ENCODE results near the gene GALK1.

GALK1 gene

GRCh38 chr17:75724016-75725003, 40.7 kb downstream of the GALK1 start:
- Histone ChIP-seq H3K9ac (ENCODE audit: low read length) (no peak overlapping the region), H3K36me3 (ENCODE audit: control insufficient read depth, insufficient read depth, low read length) (no peaks in the 10 kb centered on the region), H4K8ac (ENCODE audit: low read depth, low read length) (no peak overlapping the region), H3K4ac (ENCODE audit: low read depth, low read length) (no peak overlapping the region), H3K79me1 (ENCODE audit: low read length) (no peaks in the 10 kb centered on the region), H3K79me2 (ENCODE audit: control insufficient read depth, insufficient read depth, low read length) (no peaks in the 10 kb centered on the region), H3K27me3 (ENCODE audit: insufficient read depth, low read length, poor library complexity) (peaks cover 5% of the 10 kb centered on the region), H3K56ac (ENCODE audit: low read length) (no peak overlapping the region), H3K4me3 (ENCODE audit: low read length) (no peak overlapping the region), H2AK5ac (ENCODE audit: low read length) (no peak overlapping the region), H3K27ac (ENCODE audit: low read depth, low read length) (no peak overlapping the region), H3K4me2 (ENCODE audit: low read length) (no peak overlapping the region), H2BK5ac (ENCODE audit: low read length) (no peak overlapping the region), H2BK120ac (ENCODE audit: low read depth, low read length) (no peak overlapping the region), H2BK15ac (replicated peaks; ENCODE audit: low read depth) (no peak overlapping the region), H3K18ac (ENCODE audit: low read length) (no peak overlapping the region), H3K4me1 (ENCODE audit: control insufficient read depth, low read depth, low read length) (no peaks in the 10 kb centered on the region), H4K5ac (ENCODE audit: low read length) (no peak overlapping the region), H3K23ac (ENCODE audit: low read length) (no peak overlapping the region)
- DNase-seq, result no peak
- WGBS (ENCODE audit: extremely low coverage, insufficient coverage, low lambda C conversion rate), result no CpG with 5 or more reads among the region's 23 CpGs

- Histone ChIP-seq H2AK5ac (ENCODE audit: low read length) (no peak overlapping the region), H2BK5ac (ENCODE audit: low read length) (no peak overlapping the region), H3K18ac (ENCODE audit: low read length) (no peak overlapping the region), H3K27ac (ENCODE audit: low read depth, low read length) (no peak overlapping the region), H3K27me3 (ENCODE audit: insufficient read depth, low read length, poor library complexity) (peaks cover 5% of the 10 kb centered on the region), H3K4me3 (ENCODE audit: low read length) (no peak overlapping the region), H4K8ac (ENCODE audit: low read depth, low read length) (no peak overlapping the region), H3K36me3 (ENCODE audit: control insufficient read depth, insufficient read depth, low read length) (no peaks in the 10 kb centered on the region), H3K4me1 (ENCODE audit: control insufficient read depth, low read depth, low read length) (no peaks in the 10 kb centered on the region), H4K5ac (ENCODE audit: low read length) (no peak overlapping the region), H3K79me2 (ENCODE audit: control insufficient read depth, insufficient read depth, low read length) (no peaks in the 10 kb centered on the region), H2BK15ac (replicated peaks; ENCODE audit: low read depth) (no peak overlapping the region), H2BK120ac (ENCODE audit: low read depth, low read length) (no peak overlapping the region), H3K9ac (ENCODE audit: low read length) (no peak overlapping the region), H3K56ac (ENCODE audit: low read length) (peak overlapping the region; percentile 25), H3K79me1 (ENCODE audit: low read length) (no peaks in the 10 kb centered on the region), H3K4me2 (ENCODE audit: low read length) (no peak overlapping the region), H3K4ac (ENCODE audit: low read depth, low read length) (no peak overlapping the region), H3K23ac (ENCODE audit: low read length) (no peak overlapping the region)
- WGBS (ENCODE audit: extremely low coverage, insufficient coverage, low lambda C conversion rate), result no CpG with 5 or more reads among the region's 18 CpGs
- no peak for DNase-seq
Observed at GRCh38 chr17:75723171-75723930, 41.6 kb downstream of the GALK1 start.

GRCh38 chr17:75722542-75723095, 42.4 kb downstream of the GALK1 start:
- no peak overlapping the region for H2BK5ac ChIP-seq (ENCODE audit: low read length)
- WGBS (ENCODE audit: extremely low coverage, insufficient coverage, low lambda C conversion rate), result no CpG with 5 or more reads among the region's 9 CpGs
- DNase-seq, result no peak
- H4K8ac ChIP-seq (ENCODE audit: low read depth, low read length), result no peak overlapping the region
- no peak overlapping the region for H2AK5ac ChIP-seq (ENCODE audit: low read length)
- no peak overlapping the region for H3K9ac ChIP-seq (ENCODE audit: low read length)
- no peak overlapping the region for H2BK120ac ChIP-seq (ENCODE audit: low read depth, low read length)
- H3K18ac ChIP-seq (ENCODE audit: low read length), result no peak overlapping the region
- no peak overlapping the region for H3K4me2 ChIP-seq (ENCODE audit: low read length)
- H3K4me3 ChIP-seq (ENCODE audit: low read length), result no peak overlapping the region
- no peak overlapping the region for H3K56ac ChIP-seq (ENCODE audit: low read length)
- H4K5ac ChIP-seq (ENCODE audit: low read length), result no peak overlapping the region
- H3K27me3 ChIP-seq (ENCODE audit: insufficient read depth, low read length, poor library complexity), result peaks cover 5% of the 10 kb centered on the region
- no peak overlapping the region for H3K23ac ChIP-seq (ENCODE audit: low read length)
- H3K79me2 ChIP-seq (ENCODE audit: control insufficient read depth, insufficient read depth, low read length), result no peaks in the 10 kb centered on the region
- no peak overlapping the region for H2BK15ac ChIP-seq (replicated peaks; ENCODE audit: low read depth)
- no peaks in the 10 kb centered on the region for H3K36me3 ChIP-seq (ENCODE audit: control insufficient read depth, insufficient read depth, low read length)
- no peak overlapping the region for H3K4ac ChIP-seq (ENCODE audit: low read depth, low read length)
- H3K79me1 ChIP-seq (ENCODE audit: low read length), result no peaks in the 10 kb centered on the region
- H3K4me1 ChIP-seq (ENCODE audit: control insufficient read depth, low read depth, low read length), result no peaks in the 10 kb centered on the region
- H3K27ac ChIP-seq (ENCODE audit: low read depth, low read length), result no peak overlapping the region

DNA sequence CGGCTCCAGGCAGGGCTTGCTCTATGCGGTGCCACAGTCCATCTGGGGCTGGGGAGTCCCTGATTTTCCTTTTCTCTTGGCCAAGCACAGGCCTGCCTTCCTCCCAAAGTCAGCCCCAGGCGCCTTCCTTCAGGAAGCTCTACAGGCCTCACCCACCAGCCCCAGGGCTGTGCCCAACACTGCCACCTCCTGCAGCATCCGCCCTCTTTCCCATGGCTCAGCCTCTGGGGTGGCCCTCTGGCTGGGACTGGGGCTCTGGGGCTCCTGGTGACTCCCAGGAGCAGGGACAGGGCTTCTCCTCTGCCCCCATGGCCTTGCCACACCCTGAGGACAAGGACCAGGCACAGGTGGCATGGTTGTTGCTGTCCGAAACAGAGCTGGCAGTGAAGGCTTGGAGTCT, 42.9 kb downstream of the GALK1 start:
- H3K4me3 ChIP-seq (ENCODE audit: low read length), result no peak overlapping the region
- WGBS (ENCODE audit: extremely low coverage, insufficient coverage, low lambda C conversion rate), result no CpG with 5 or more reads among the region's 5 CpGs
- no peak overlapping the region for H3K9ac ChIP-seq (ENCODE audit: low read length)
- no peaks in the 10 kb centered on the region for H3K36me3 ChIP-seq (ENCODE audit: control insufficient read depth, insufficient read depth, low read length)
- H3K4ac ChIP-seq (ENCODE audit: low read depth, low read length), result no peak overlapping the region
- H3K27ac ChIP-seq (ENCODE audit: low read depth, low read length), result no peak overlapping the region
- no peak overlapping the region for H2BK5ac ChIP-seq (ENCODE audit: low read length)
- H2BK120ac ChIP-seq (ENCODE audit: low read depth, low read length), result no peak overlapping the region
- H3K79me1 ChIP-seq (ENCODE audit: low read length), result no peaks in the 10 kb centered on the region
- no peak for DNase-seq
- H2AK5ac ChIP-seq (ENCODE audit: low read length), result no peak overlapping the region
- peaks cover 5% of the 10 kb centered on the region for H3K27me3 ChIP-seq (ENCODE audit: insufficient read depth, low read length, poor library complexity)
- no peak overlapping the region for H4K8ac ChIP-seq (ENCODE audit: low read depth, low read length)
- H3K56ac ChIP-seq (ENCODE audit: low read length), result no peak overlapping the region
- H4K5ac ChIP-seq (ENCODE audit: low read length), result no peak overlapping the region
- no peak overlapping the region for H3K18ac ChIP-seq (ENCODE audit: low read length)
- H3K4me1 ChIP-seq (ENCODE audit: control insufficient read depth, low read depth, low read length), result no peaks in the 10 kb centered on the region
- no peak overlapping the region for H3K23ac ChIP-seq (ENCODE audit: low read length)
- H3K4me2 ChIP-seq (ENCODE audit: low read length), result no peak overlapping the region
- H2BK15ac ChIP-seq (replicated peaks; ENCODE audit: low read depth), result no peak overlapping the region
- no peaks in the 10 kb centered on the region for H3K79me2 ChIP-seq (ENCODE audit: control insufficient read depth, insufficient read depth, low read length)

DNA sequence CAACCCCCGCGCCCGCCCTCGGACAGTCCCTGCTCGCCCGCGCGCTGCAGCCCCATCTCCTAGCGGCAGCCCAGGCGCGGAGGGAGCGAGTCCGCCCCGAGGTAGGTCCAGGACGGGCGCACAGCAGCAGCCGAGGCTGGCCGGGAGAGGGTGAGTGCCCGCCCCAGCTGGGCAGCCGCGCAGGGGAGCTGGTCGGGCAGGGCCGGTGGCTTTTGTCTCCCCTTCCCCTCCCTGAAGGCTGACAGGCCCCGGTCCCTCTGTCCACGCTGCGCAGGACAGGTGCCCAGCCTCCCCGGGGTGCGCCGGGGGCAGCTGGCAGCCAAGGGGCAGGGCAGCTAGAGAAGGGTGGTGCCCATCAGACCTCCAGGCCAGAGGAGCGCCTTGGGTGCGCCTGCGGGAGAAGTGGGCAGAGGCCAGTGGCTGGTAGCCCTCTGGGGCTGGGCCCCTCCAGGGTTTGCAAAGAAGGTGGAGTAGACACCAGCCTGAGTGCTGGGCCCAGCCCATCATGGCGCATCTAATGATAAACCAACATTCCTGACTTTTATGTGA, 43.5 kb downstream of the GALK1 start:
- no peak overlapping the region for H2BK5ac ChIP-seq (ENCODE audit: low read length)
- H3K27ac ChIP-seq (ENCODE audit: low read depth, low read length), result no peak overlapping the region
- H3K4me1 ChIP-seq (ENCODE audit: control insufficient read depth, low read depth, low read length), result no peaks in the 10 kb centered on the region
- H4K5ac ChIP-seq (ENCODE audit: low read length), result no peak overlapping the region
- no peak overlapping the region for H3K23ac ChIP-seq (ENCODE audit: low read length)
- no peak overlapping the region for H3K18ac ChIP-seq (ENCODE audit: low read length)
- H3K27me3 ChIP-seq (ENCODE audit: insufficient read depth, low read length, poor library complexity), result peaks cover 5% of the 10 kb centered on the region
- H2AK5ac ChIP-seq (ENCODE audit: low read length), result no peak overlapping the region
- H2BK120ac ChIP-seq (ENCODE audit: low read depth, low read length), result no peak overlapping the region
- H3K79me2 ChIP-seq (ENCODE audit: control insufficient read depth, insufficient read depth, low read length), result no peaks in the 10 kb centered on the region
- no peaks in the 10 kb centered on the region for H3K36me3 ChIP-seq (ENCODE audit: control insufficient read depth, insufficient read depth, low read length)
- no peaks in the 10 kb centered on the region for H3K79me1 ChIP-seq (ENCODE audit: low read length)
- H3K4me2 ChIP-seq (ENCODE audit: low read length), result no peak overlapping the region
- H3K9ac ChIP-seq (ENCODE audit: low read length), result peak overlapping the region; percentile 45
- no peak for DNase-seq
- WGBS (ENCODE audit: extremely low coverage, insufficient coverage, low lambda C conversion rate), result no CpG with 5 or more reads among the region's 33 CpGs
- no peak overlapping the region for H3K4me3 ChIP-seq (ENCODE audit: low read length)
- H4K8ac ChIP-seq (ENCODE audit: low read depth, low read length), result no peak overlapping the region
- no peak overlapping the region for H3K4ac ChIP-seq (ENCODE audit: low read depth, low read length)
- H3K56ac ChIP-seq (ENCODE audit: low read length), result peak overlapping the region; percentile 70
- no peak overlapping the region for H2BK15ac ChIP-seq (replicated peaks; ENCODE audit: low read depth)

Data from mesendoderm (in vitro differentiated cells).